ENCODE results near the gene CCDC6.

The CCDC6 gene

GRCh38 chr10:59857921-59858320, 48.4 kb downstream of the CCDC6 start:
- no peaks in the 10 kb centered on the region for H3K9me2 ChIP-seq (replicated peaks; ENCODE audit: insufficient read depth, low read length)
- H4K20me1 ChIP-seq (ENCODE audit: low read depth, low read length), result 0 out of 2 replicates have a peak, but pooled peaks cover 5% of the 10 kb centered on the region
- no peaks in the 10 kb centered on the region for H3K36me3 ChIP-seq (ENCODE audit: low read length)
- H3K9me3 ChIP-seq (ENCODE audit: insufficient read depth, low read length), result no peaks in the 10 kb centered on the region
- H3K79me2 ChIP-seq (ENCODE audit: insufficient read depth, low read length), result peaks cover 97% of the 10 kb centered on the region
- H3K27me3 ChIP-seq (ENCODE audit: low read length), result no peaks in the 10 kb centered on the region
- TF ChIP-seq EZH2phosphoT487 (conservative IDR thresholded peaks at IDR 0.05; ENCODE audit: low read length), result no peak
- TF ChIP-seq, protein P1, sequence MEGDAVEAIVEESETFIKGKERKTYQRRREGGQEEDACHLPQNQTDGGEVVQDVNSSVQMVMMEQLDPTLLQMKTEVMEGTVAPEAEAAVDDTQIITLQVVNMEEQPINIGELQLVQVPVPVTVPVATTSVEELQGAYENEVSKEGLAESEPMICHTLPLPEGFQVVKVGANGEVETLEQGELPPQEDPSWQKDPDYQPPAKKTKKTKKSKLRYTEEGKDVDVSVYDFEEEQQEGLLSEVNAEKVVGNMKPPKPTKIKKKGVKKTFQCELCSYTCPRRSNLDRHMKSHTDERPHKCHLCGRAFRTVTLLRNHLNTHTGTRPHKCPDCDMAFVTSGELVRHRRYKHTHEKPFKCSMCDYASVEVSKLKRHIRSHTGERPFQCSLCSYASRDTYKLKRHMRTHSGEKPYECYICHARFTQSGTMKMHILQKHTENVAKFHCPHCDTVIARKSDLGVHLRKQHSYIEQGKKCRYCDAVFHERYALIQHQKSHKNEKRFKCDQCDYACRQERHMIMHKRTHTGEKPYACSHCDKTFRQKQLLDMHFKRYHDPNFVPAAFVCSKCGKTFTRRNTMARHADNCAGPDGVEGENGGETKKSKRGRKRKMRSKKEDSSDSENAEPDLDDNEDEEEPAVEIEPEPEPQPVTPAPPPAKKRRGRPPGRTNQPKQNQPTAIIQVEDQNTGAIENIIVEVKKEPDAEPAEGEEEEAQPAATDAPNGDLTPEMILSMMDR (IDR thresholded peaks at IDR 0.05; ENCODE audit: insufficient read depth, low read length, poor library complexity, severe bottlenecking), result no peak
- H3K4me3 ChIP-seq (ENCODE audit: insufficient read depth, low read length, poor library complexity, severe bottlenecking), result no peak overlapping the region
- no peak overlapping the region for H3K9ac ChIP-seq (ENCODE audit: low read length)
- no peak overlapping the region for H3K27ac ChIP-seq (ENCODE audit: low read depth, low read length)
- no peak overlapping the region for H2AFZ ChIP-seq (ENCODE audit: low read depth, low read length, severe bottlenecking)
- no peak overlapping the region for H3K4me2 ChIP-seq (ENCODE audit: low read depth, low read length, poor library complexity, severe bottlenecking)
- H3F3A ChIP-seq (ENCODE audit: insufficient read depth), result no peaks in the 10 kb centered on the region

- no peak overlapping the region for H3K27ac ChIP-seq (ENCODE audit: low read depth, low read length)
- no peaks in the 10 kb centered on the region for H3F3A ChIP-seq (ENCODE audit: insufficient read depth)
- H3K36me3 ChIP-seq (ENCODE audit: low read length), result no peaks in the 10 kb centered on the region
- no peaks in the 10 kb centered on the region for H3K9me3 ChIP-seq (ENCODE audit: insufficient read depth, low read length)
- TF ChIP-seq EZH2phosphoT487 (conservative IDR thresholded peaks at IDR 0.05; ENCODE audit: low read length), result no peak
- TF ChIP-seq, protein P1 (IDR thresholded peaks at IDR 0.05; ENCODE audit: insufficient read depth, low read length, poor library complexity, severe bottlenecking), result no peak
- no peak overlapping the region for H3K9ac ChIP-seq (ENCODE audit: low read length)
- H3K9me2 ChIP-seq (replicated peaks; ENCODE audit: insufficient read depth, low read length), result no peaks in the 10 kb centered on the region
- H3K27me3 ChIP-seq (ENCODE audit: low read length), result no peaks in the 10 kb centered on the region
- no peak overlapping the region for H2AFZ ChIP-seq (ENCODE audit: low read depth, low read length, severe bottlenecking)
- H3K4me2 ChIP-seq (ENCODE audit: low read depth, low read length, poor library complexity, severe bottlenecking), result no peak overlapping the region
- 0 out of 2 replicates have a peak, but pooled peaks cover 5% of the 10 kb centered on the region for H4K20me1 ChIP-seq (ENCODE audit: low read depth, low read length)
- no peak overlapping the region for H3K4me3 ChIP-seq (ENCODE audit: insufficient read depth, low read length, poor library complexity, severe bottlenecking)
- peaks cover 88% of the 10 kb centered on the region for H3K79me2 ChIP-seq (ENCODE audit: insufficient read depth, low read length)
These were observed 49.3 kb downstream of the CCDC6 start for GRCh38 chr10:59857049-59857448.

DNA sequence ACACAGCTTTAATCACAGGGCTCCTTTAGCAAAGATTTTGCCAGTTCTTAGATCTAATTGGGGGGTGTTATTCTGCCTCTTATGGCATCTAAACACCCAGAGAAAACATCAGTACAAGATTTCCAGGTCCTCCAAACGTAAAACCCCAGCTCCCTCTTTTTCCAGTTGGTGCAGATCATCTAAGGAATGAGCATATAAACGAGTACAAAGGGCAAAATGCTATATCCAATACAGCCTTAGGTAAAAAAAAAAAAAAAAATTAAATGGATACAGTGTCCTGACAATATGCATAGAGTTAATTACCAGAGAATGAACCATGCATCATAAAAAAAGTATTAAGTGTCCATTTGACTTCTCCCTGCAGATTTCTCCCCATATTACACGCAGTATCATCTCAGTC, 50.3 kb downstream of the CCDC6 start:
- Histone ChIP-seq H3K9me3 (ENCODE audit: insufficient read depth, low read length) (no peaks in the 10 kb centered on the region), H3K36me3 (ENCODE audit: low read length) (peaks cover 9% of the 10 kb centered on the region), H4K20me1 (ENCODE audit: low read depth, low read length) (0 out of 2 replicates have a peak, but pooled peaks cover 5% of the 10 kb centered on the region), H3K27ac (ENCODE audit: low read depth, low read length) (no peak overlapping the region), H2AFZ (ENCODE audit: low read depth, low read length, severe bottlenecking) (no peak overlapping the region), H3F3A (ENCODE audit: insufficient read depth) (no peaks in the 10 kb centered on the region), H3K4me2 (ENCODE audit: low read depth, low read length, poor library complexity, severe bottlenecking) (no peak overlapping the region), H3K79me2 (ENCODE audit: insufficient read depth, low read length) (peaks cover 79% of the 10 kb centered on the region), H3K27me3 (ENCODE audit: low read length) (no peaks in the 10 kb centered on the region), H3K4me3 (ENCODE audit: insufficient read depth, low read length, poor library complexity, severe bottlenecking) (no peak overlapping the region), H3K9me2 (replicated peaks; ENCODE audit: insufficient read depth, low read length) (no peaks in the 10 kb centered on the region), H3K9ac (ENCODE audit: low read length) (no peak overlapping the region)
- TF ChIP-seq, protein P1 (IDR thresholded peaks at IDR 0.05; ENCODE audit: insufficient read depth, low read length, poor library complexity, severe bottlenecking), result no peak
- TF ChIP-seq EZH2phosphoT487 (conservative IDR thresholded peaks at IDR 0.05; ENCODE audit: low read length), result no peak
